PC-3 (cell line): ENCODE measurements around the gene PCBP3. TPM values are rescaled to one million over a fixed set of nuclear protein-coding genes. Genes with fewer than 3 reads are reported as not detected.
A peak's percentile ranks its signal among the peaks of the same experiment; 100 is the strongest.

Experiments
- ATAC-seq: fragments of 200-7000 bp; cut with Tn5 transposase; 2 replicates; pipeline ENCODE4 v1.9.1; 2020; ENCODE audit warnings: mild to moderate bottlenecking, moderate library complexity
- BruUV-seq: library from RNA; stranded (reverse); fragments of 400-500 nt; replicated peaks from 2 replicates; lab custom pipeline; 2021; lab: Mats Ljungman, UMichigan
- CTCF ChIA-PET: fragments of 300-600 bp; sonication (Branson Sonifier 250); formaldehyde crosslinking; loops from one replicate; lab custom pipeline; 2022; ENCODE audit warnings: antibody characterized with exemption; lab: Charles Lee
- POLR2A ChIA-PET: fragments of 300-600 bp; sonication (Branson Sonifier 250); formaldehyde crosslinking; loops from one replicate; lab custom pipeline; 2022; ENCODE audit warnings: antibody characterized with exemption; ENCODE audit not compliant: unreplicated experiment; lab: Charles Lee
- DNase-seq: peaks from one replicate; pipeline ENCODE4 v3.0.0-alpha.2; 2015
- H2AFZ ChIP-seq: fragments of 300-600 bp; sonication (generic); 2 replicates; pipeline ENCODE4 v1.6.0; 2016; ENCODE audit warnings: antibody characterized with exemption, low read length
- H3F3A ChIP-seq: fragments of 300-600 bp; sonication (generic); one replicate; pipeline ENCODE4 v1.6.0; 2017; ENCODE audit warnings: antibody characterized with exemption, low read length, control low read depth, mild to moderate bottlenecking; ENCODE audit not compliant: unreplicated experiment
- H3K27ac ChIP-seq: fragments of 300-600 bp; sonication (generic); 2 replicates; pipeline ENCODE4 v1.5.1; 2016; ENCODE audit warnings: mild to moderate bottlenecking, low read length
- H3K27me3 ChIP-seq: fragments of 300-600 bp; sonication (generic); 2 replicates; pipeline ENCODE4 v1.6.1; 2016; ENCODE audit warnings: low read length, mixed read lengths
- H3K36me3 ChIP-seq: fragments of 300-600 bp; sonication (generic); 2 replicates; pipeline ENCODE4 v1.6.1; 2016; ENCODE audit warnings: low read depth, mixed run types, low read length, mixed read lengths
- H3K4me1 ChIP-seq: fragments of 300-600 bp; sonication (generic); 2 replicates; pipeline ENCODE4 v1.5.1; 2016; ENCODE audit warnings: low read length; ENCODE audit not compliant: insufficient read depth
- H3K4me2 ChIP-seq: fragments of 300-600 bp; sonication (generic); 2 replicates; pipeline ENCODE4 v1.6.0; 2016; ENCODE audit warnings: low read length
- H3K4me3 ChIP-seq: fragments of 300-600 bp; sonication (generic); 2 replicates; pipeline ENCODE4 v1.5.1; 2016; ENCODE audit warnings: mild to moderate bottlenecking, low read length, mixed read lengths
- H3K79me2 ChIP-seq: fragments of 300-600 bp; sonication (generic); 2 replicates; pipeline ENCODE4 v1.6.1; 2017; ENCODE audit warnings: low read length, mixed read lengths
- H3K9ac ChIP-seq: fragments of 300-600 bp; sonication (generic); 2 replicates; pipeline ENCODE4 v1.6.0; 2016; ENCODE audit warnings: mild to moderate bottlenecking, low read length
- H3K9me2 ChIP-seq: fragments of 300-600 bp; sonication (generic); replicated peaks from 2 replicates; pipeline ENCODE4 v1.6.1; 2016; ENCODE audit warnings: mixed run types, low read length, mixed read lengths
- H3K9me3 ChIP-seq: fragments of 300-600 bp; sonication (generic); 2 replicates; pipeline ENCODE4 v1.6.1; 2016; ENCODE audit warnings: low read length, mixed read lengths
- H4K20me1 ChIP-seq: fragments of 300-600 bp; sonication (generic); 2 replicates; pipeline ENCODE4 v1.6.1; 2016; ENCODE audit warnings: low read length, mixed read lengths
- CTCF ChIP-seq: fragments of 300-600 bp; sonication (generic); conservative IDR thresholded peaks from 2 replicates; pipeline ENCODE4 v1.5.1; 2017; ENCODE audit warnings: antibody characterized with exemption, low read depth, mild to moderate bottlenecking, low read length
- EZH2 ChIP-seq: fragments of 300-600 bp; sonication (generic); IDR thresholded peaks from one replicate; pipeline ENCODE4 v1.6.1; 2017; ENCODE audit warnings: antibody characterized with exemption, mild to moderate bottlenecking, low read length; ENCODE audit not compliant: unreplicated experiment
- EZH2phosphoT487 ChIP-seq: fragments of 300-600 bp; sonication (generic); IDR thresholded peaks from 2 replicates; pipeline ENCODE4 v1.6.1; 2018; ENCODE audit warnings: mild to moderate bottlenecking, antibody characterized with exemption, low read length, borderline replicate concordance
- intact Hi-C: fragments of 100-400 bp; cut with micrococcal nuclease; formaldehyde crosslinking; loops from 2 replicates; pipeline ENCODE4 v1.9.0; 2023
- total RNA-seq: library from RNA; depleted of rRNA; stranded (reverse); fragments of >200 nt; gene quantifications from 2 replicates; pipeline ENCODE4 v1.2.3, GENCODE V29; 2014

PCBP3 gene
- total RNA-seq, 1 experiment from 2014 or later: 2.4 TPM

- Histone ChIP-seq H3K27me3 (no peaks in the 10 kb centered on the region), H3K4me1 (peaks cover 19% of the 10 kb centered on the region), H3K9me3 (no peaks in the 10 kb centered on the region), H3K9ac (no peak overlapping the region), H3K4me3 (no peak overlapping the region), H3K79me2 (no peaks in the 10 kb centered on the region), H3K36me3 (no peaks in the 10 kb centered on the region), H3K9me2 (no peaks in the 10 kb centered on the region), H3K4me2 (no peak overlapping the region), H3K27ac (no peak overlapping the region), H2AFZ (no peak overlapping the region), H4K20me1 (no peaks in the 10 kb centered on the region), H3F3A (no peaks in the 10 kb centered on the region)
- TF ChIP-seq CTCF (no peak), EZH2 (no peak), EZH2phosphoT487 (no peak)
- no TSS peak for BruUV-seq
- ChIA-PET CTCF (no interaction called here), POLR2A (no interaction called here)
- intact Hi-C loops: no loop called here
- no peak for DNase-seq
- no peak for ATAC-seq
These were observed 224.6 kb downstream of the PCBP3 start for GRCh38 chr21:45868086-45868485.

- Histone ChIP-seq H3K9ac (no peak overlapping the region), H3K9me2 (no peaks in the 10 kb centered on the region), H3K4me2 (no peak overlapping the region), H3K4me3 (no peak overlapping the region), H3K27ac (no peak overlapping the region), H3K79me2 (no peaks in the 10 kb centered on the region), H3K9me3 (no peaks in the 10 kb centered on the region), H2AFZ (no peak overlapping the region), H3F3A (no peaks in the 10 kb centered on the region), H3K27me3 (no peaks in the 10 kb centered on the region), H4K20me1 (no peaks in the 10 kb centered on the region), H3K4me1 (peaks cover 19% of the 10 kb centered on the region), H3K36me3 (no peaks in the 10 kb centered on the region)
- ATAC-seq: no peak
- ChIA-PET CTCF (no interaction called here), POLR2A (no interaction called here)
- intact Hi-C loops: no loop called here
- no peak for DNase-seq
- TF ChIP-seq CTCF: no peak
- no peak for TF ChIP-seq EZH2phosphoT487
- no peak for TF ChIP-seq EZH2
- BruUV-seq: no TSS peak
These were observed 225.0 kb downstream of the PCBP3 start for GRCh38 chr21:45868488-45868887.

GRCh38 chr21:45869121-45870007 is 225.8 kb downstream of the PCBP3 start:
- no peaks in the 10 kb centered on the region for H3K36me3 ChIP-seq
- no peak overlapping the region for H3K4me2 ChIP-seq
- ChIA-PET CTCF (interaction anchor here (1.1 kb wide), 1 partner anchor 11 kb away, joined by 4 read pairs; no protein-coding TSS in a partner anchor), POLR2A (no interaction called here)
- H3K79me2 ChIP-seq: no peaks in the 10 kb centered on the region
- no peaks in the 10 kb centered on the region for H3K27me3 ChIP-seq
- no TSS peak for BruUV-seq
- H3K9me2 ChIP-seq: no peaks in the 10 kb centered on the region
- peak; percentile 53; the same call in 1 of the 2 replicates for ATAC-seq
- H2AFZ ChIP-seq: no peak overlapping the region
- TF ChIP-seq EZH2phosphoT487: no peak
- no peak for TF ChIP-seq EZH2
- no peak for TF ChIP-seq CTCF
- H3K27ac ChIP-seq: no peak overlapping the region
- H3K4me3 ChIP-seq: no peak overlapping the region
- DNase-seq: peak; percentile 33
- no peak overlapping the region for H3K9ac ChIP-seq
- no peaks in the 10 kb centered on the region for H3F3A ChIP-seq
- H3K4me1 ChIP-seq: peaks cover 19% of the 10 kb centered on the region
- intact Hi-C loops: no loop called here
- no peaks in the 10 kb centered on the region for H3K9me3 ChIP-seq
- no peaks in the 10 kb centered on the region for H4K20me1 ChIP-seq
